ENCODE results near the gene PXDC1.
A peak's percentile ranks its signal among the peaks of the same experiment; 100 is the strongest.

Gene PXDC1

GRCh38 chr6:3751077-3751729, at the start of gene PXDC1:
Gene PXDC1, minus strand, starts transcription at chr6:3751713. Its CDS starts 182 bp downstream, at chr6:3751531.
- no peak for DNase-seq

GRCh38 chr6:3800850-3801591, 49.5 kb upstream of the PXDC1 start:
- DNase-seq: no peak

GRCh38 chr6:3799719-3800118, 48.2 kb upstream of the PXDC1 start:
- no peak for DNase-seq

DNA sequence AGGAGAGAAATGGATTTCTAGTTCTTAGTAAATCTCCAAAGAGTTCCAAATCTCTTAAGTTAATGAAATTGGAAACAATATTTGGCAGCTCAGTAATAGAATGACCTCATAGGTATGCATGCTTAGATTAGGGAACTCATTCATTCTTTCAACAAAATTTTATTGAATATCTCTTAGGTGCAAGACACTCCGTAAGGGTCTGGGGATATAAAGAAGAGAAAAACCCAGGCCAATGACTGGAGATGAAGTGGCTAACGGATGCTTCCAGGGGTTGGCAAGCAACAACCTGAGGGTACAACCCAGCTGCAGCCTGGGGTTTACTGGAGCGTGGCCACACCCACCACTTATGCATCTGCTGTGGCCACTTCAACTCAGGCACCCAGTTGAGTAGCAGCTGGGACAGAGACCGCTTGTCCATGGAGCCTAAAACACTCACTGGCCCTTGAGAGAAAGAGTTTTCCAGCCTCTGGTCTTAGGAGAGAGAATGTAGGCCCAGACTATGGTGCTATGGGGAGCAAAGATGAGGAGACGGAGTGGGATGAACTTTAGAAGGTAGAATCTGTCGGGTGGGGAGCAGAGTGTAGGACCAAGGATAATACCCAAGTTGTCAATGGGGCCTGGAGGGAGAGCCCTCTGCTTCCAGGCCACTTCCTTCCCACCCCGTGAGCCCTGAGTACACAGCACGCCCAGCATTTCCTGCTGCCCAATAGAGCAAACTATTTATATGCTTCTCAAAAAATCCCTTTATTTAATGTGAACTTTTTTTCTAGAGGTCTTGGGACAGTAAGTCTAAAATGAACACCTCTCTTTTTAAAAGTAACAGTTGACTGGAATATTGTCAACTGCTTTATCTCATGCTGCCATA, 46.8 kb upstream of the PXDC1 start:
- peak; percentile 95 for DNase-seq

DNA sequence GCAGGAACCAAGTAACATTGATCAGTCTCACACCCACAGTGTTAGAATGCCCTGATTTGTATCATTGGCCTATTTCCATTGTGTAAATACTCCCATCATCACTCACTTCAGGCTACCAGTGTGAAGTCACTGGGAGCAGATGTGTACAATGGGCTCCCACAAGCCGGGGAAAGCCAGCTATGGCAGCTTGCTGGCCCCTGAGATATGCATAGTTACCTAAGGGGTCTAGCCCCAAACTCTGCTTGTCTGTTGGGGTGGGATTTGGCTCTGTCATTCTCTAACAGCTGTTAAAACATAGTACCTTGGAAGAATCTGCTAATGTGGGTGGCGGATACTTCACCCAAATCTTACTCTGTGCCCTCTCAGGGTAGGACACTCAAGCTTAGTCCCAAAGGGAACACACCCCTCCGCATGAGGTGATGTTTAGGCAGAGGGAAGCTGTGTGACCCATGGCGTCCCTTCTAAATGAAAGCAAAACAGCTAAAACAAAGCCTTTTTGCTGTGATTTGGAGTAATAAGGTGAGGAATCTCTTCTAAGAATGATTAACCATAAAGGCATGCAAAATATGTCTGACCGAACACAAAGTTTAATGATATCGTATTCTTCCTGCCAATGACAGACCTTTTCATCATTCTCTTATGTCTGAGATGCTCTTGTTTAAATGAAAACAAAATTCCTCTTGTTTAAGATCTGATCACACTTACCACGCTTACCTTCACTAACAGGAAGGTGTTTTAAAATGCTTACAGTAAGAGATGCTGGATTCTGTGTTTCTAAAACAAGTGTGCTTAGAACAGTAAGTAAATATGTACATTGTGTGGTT, 45.9 kb upstream of the PXDC1 start:
- no peak for DNase-seq

DNA sequence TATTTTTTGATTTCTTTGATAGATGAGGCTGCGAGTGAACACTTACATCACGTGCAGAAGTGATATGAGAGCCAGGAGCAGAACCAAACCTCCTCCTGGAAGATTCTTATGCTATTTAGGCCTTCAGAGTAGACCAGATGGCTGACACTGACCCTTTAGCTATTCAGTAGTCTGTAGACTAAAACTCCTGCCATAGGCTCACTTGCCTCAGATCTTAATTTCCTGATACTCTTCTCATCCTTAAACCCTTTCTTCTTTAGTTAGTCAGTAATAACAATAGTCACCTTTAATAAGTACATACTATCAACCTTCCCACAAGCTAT, 45.2 kb upstream of the PXDC1 start:
- no peak for DNase-seq

DNA sequence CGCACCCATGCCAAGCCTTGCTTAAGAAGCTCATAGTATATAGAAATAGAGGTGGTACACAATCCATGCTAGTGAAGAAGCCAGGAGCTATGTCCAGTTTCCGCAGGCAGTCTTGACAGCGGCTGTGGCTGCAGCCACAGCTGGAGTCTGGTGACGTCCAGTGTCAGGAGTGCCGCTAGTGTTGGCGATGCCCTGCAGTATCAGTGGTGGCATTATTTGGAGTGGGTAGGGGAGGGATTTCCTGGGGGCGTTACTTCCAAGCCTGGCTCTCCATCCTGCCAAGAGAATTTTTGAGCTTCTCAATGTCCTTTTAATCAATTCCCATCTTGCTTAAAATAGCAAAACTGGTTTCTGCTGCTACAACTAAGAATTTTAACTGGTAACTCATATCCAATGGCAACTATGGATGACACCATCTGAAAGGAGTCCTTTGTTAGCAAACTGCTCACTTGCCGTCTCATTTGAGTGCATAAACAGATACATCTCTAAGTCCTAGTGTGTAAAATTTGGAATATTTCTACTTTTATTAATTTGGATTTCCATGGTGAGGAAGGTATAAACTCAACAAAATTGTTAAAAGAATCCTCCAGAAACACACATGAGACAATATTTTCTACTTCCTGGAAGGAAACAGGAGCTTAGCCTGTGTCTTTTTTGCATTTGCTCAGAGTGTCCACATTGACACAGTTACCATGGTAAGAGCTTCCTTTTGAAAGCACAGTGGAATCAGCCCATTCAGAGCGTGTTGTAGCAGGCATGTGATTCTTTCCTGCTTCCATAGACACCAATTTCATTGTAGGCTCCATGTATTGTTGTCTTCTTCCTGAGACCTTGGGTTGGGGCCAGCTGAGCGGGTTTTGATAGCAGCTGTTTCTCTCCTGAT, 44.6 kb upstream of the PXDC1 start:
- no peak for DNase-seq

DNA sequence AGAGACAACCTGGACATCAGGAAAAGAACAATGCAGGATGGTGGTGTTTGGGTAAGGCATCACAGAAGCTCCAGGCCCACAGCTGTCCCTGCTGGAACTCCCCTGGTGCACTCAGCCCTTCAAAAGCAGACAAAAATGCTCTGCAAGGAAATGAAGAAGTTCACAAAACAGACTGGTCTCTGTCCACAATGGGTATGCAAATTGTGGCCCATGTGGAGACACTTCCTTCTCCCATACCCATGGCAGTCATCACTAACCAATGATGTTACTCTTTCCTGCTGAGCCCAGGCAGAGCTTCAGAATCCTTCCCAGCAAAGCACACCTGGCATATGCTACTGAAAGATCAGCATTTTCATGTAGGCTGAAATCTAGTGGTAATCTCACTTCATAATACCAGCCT, 42.6 kb upstream of the PXDC1 start:
- DNase-seq: no peak

DNA sequence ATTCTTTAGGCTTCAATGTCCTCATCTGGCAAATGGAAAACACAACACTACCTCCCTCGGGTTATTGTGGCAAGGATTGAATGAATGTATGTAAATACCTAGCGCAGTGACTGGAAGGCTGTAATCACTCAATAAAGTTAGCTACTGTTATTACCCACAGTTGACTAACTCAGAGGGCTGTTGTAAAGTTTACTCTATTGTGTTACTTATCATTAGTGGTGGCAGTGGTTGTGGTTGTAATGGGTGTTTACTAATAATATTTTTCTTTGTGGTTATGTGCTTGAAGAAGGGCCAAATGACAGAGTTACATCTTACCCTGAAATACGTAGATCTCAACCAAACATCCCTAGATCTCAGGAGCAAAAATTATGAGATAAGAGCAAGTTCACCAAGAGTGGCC, 42.0 kb upstream of the PXDC1 start:
- no peak for DNase-seq

DNA sequence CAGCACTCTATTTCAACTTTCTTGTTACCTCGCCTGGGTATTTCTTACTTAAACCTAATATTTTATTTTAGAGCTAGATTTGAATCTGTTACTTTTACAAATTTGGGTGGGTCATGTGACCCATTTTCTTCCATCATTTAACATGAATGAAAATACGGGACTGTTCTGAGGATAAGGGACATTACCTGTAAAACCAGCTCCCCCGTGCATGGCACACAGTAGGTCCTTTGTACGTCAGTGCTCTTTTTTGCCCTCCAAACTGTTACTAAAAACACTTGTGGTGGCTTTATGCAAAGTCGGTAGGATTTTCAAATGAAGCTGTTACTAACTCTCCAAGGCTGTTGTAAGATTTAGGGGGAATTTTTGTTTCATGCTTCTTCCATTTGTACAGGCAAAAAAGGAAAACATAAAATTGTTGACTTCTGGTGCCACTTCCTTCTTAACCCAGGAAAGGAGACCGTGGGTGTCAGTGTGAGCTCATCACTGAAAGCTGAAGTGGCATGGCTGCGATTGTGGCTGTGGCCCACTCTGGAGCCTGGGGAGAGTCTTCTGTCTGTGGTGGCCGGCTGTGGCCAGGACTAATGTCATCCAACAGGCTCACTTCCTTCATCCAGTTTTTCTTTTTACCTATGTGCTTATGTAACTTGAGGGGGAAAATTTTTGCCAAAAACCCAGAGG, 40.2 kb upstream of the PXDC1 start:
- no peak for DNase-seq

DNA sequence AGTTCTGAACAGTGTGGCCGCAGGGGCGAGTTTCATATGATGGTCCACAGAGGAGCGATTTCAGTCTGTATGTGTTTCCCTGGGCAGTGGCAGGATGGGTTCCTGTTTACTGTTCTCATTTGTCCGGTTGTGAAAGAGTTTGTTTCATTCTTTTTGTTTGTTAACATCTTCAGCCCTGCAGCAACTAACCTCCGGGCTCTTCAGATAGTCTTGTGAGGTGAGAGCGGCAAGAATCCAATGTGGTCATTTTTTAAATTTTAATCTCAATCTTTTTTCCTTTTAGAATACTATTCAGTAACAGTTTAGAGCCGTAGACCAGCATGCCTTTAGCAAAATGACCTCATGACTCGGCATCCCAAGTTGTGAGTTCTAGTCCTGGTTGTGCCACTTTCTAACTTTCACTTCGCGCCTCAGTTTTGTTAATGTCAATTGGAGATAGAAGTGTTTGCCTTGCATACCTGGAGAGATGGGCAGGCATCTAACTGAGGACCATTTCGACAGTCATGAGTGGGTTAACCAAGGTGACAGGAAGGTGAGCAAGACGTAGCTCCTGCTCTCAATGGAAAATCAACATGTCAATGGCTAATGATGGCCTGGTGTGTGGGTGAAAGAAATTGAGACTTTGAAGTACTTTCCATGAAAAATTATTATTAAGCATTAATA, 38.5 kb upstream of the PXDC1 start:
- no peak for DNase-seq

- DNase-seq: no peak
Measured at GRCh38 chr6:3789018-3789895, 37.7 kb upstream of the PXDC1 start.

- no peak for DNase-seq
Measured at GRCh38 chr6:3788408-3789017, 37.0 kb upstream of the PXDC1 start.

GRCh38 chr6:3786141-3786540, 34.6 kb upstream of the PXDC1 start:
- DNase-seq: no peak

DNA sequence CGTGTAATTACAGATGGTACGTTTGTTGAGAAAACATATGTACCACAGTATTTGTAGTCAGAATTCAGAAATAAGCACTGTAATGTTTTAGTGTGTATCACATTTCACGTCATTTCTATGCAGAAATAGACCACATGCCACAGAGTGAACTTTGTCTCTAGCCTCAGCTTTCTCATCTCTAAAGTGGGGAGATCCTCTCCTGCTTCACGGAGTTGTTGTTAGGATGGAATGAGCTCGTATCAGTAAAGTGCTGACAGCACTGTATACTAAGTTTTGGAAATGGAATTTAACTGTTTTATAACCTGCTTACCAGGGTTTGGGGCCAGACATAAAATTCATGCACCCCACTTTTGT, 34.2 kb upstream of the PXDC1 start:
- DNase-seq: no peak

DNA sequence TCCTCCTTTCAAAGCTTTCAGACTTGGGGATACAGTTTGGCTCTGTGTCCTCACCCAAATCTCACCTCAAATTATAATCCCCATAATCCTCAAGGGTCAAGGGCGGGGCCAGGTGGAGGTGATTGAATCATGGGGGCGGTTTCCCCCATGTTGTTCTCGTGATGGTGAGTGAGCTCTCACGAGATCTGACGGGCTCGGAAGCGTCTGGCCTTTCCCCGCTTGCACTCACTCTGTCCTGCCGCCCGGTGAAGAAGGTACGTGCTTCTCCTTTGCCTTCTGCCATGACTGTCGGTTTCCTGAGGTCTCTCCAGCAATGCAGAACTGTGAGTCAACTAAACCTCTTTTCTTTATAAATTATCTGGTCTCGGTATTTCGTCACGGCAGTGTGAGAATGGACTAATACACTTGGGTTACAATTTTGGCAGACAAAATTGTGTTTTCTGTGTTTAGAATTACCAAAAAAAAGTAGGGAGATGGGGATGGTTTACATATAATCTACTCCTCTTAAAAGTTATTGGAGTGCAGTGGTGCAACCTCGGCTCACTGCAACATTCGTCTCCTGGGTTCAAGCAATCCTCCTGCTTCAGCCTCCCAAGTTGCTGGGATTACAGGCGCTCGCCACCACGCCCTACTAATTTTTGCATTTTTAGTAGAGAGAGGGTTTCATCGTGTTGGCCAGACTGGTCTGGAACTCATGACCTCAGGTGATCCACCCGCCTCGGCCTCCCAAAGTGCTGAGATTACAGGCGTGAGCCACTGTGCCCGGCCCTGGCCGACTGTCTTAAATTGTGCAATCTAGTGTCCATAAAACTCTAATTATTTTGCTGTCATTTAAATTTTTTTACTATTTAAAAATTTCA, 33.6 kb upstream of the PXDC1 start:
- no peak for DNase-seq

DNA sequence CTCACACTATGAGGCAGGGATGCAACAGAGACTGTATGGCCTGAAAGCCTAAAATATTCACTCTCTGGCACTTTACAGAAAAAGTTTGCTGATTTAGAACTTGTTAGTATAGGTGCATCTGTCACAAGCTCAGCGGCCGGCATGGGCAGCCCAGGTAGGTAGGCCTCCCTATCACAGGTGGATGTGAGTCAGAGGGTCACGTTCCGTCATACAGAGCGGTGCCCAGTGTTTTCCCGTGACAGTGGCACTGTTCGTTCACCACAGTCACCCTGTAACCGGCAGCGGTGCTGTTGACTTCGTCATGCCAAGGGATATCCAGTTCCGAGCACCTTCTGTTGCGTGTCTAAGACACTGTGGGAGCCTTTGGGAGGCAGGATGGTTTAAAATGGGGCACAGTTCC, 32.9 kb upstream of the PXDC1 start:
- DNase-seq: no peak
